T-cell (primary cell): ENCODE measurements around the gene DAPK2. TPM values are rescaled to one million over a fixed set of nuclear protein-coding genes. Genes with fewer than 3 reads are reported as not detected.
"Not testable (repeated sequence)": the region's sequence is repeated elsewhere in the genome, so short reads cannot be mapped to it uniquely, and the experiment has no call there.

Source experiments
- ATAC-seq, 4 experiments: fragments of 200-7000 bp in 3 of 4; fragments of 150-1000 bp in 1 of 4; cut with Tn5 transposase; replicated peaks in 1 of 4; 1 replicate in 3 of 4; 2 replicates in 1 of 4; pipeline ENCODE4 v1.10.0; 2021; ENCODE audit warnings: moderate library complexity in 3 of 4, mild to moderate bottlenecking in 2 of 4, moderate number of reproducible peaks in 1 of 4
- CTCF ChIA-PET, 2 donors: fragments of 300-600 bp; sonication (Branson Sonifier 250); formaldehyde crosslinking; loops; one replicate each; lab custom pipeline; 2022; ENCODE audit warnings: antibody characterized with exemption in 2 of 2; lab: Charles Lee
- POLR2A ChIA-PET, 2 donors: fragments of 300-600 bp; sonication (Branson Sonifier 250); formaldehyde crosslinking; loops; one replicate each; lab custom pipeline; 2022; ENCODE audit warnings: antibody characterized with exemption in 2 of 2; lab: Charles Lee
- DNase-seq, 35 experiments: peaks; one replicate each; pipeline versions ENCODE4 v3.0.0 to v3.0.0-alpha.2; 2013 to 2023
- H3K27ac ChIP-seq: one replicate; pipeline ENCODE4 v1.5.1; 2013; ENCODE audit warnings: low read length
- H3K27me3 ChIP-seq, 2 experiments: replicated peaks in 1 of 2; 1 replicate in 1 of 2; 2 replicates in 1 of 2; pipeline versions ENCODE4 v1.6.1 to v1.7.0; 2013; ENCODE audit warnings: low read length in 1 of 2, mixed read lengths in 1 of 2; ENCODE audit not compliant: control insufficient read depth in 2 of 2, insufficient read depth in 2 of 2; ENCODE audit errors: extremely low read depth in 1 of 2
- H3K36me3 ChIP-seq, 2 donors: 1 replicate in 1 of 2; 2 replicates in 1 of 2; pipeline versions ENCODE4 v1.6.1 to v1.7.0; 2013; ENCODE audit warnings: low read length in 1 of 2; ENCODE audit not compliant: control insufficient read depth in 2 of 2, insufficient read depth in 1 of 2; ENCODE audit errors: extremely low read depth in 1 of 2
- H3K4me1 ChIP-seq, 2 experiments: 1 replicate in 1 of 2; 2 replicates in 1 of 2; pipeline versions ENCODE4 v1.6.1 to v1.7.0; 2013; ENCODE audit warnings: low read length in 2 of 2, mixed read lengths in 1 of 2; ENCODE audit not compliant: insufficient read depth in 2 of 2, control insufficient read depth in 1 of 2; ENCODE audit errors: extremely low read depth in 1 of 2
- H3K4me3 ChIP-seq, 2 donors: 1 replicate in 1 of 2; 2 replicates in 1 of 2; pipeline versions ENCODE4 v1.5.1 to v1.7.0; 2013; ENCODE audit warnings: mild to moderate bottlenecking in 2 of 2, low read length in 1 of 2, moderate library complexity in 1 of 2; ENCODE audit not compliant: control insufficient read depth in 1 of 2; ENCODE audit errors: extremely low read depth in 1 of 2
- H3K9me3 ChIP-seq: 2 replicates; pipeline ENCODE4 v1.7.0; 2013
- H3K27ac Mint-ChIP-seq, 2 donors: one replicate each; pipeline ENCODE4 v1.8.0; 2020 to 2021; ENCODE audit warnings: mild to moderate bottlenecking in 2 of 2, mixed read lengths in 2 of 2
- H3K27me3 Mint-ChIP-seq, 2 donors: one replicate each; pipeline ENCODE4 v1.8.0; 2021 to 2022; ENCODE audit warnings: mixed read lengths in 2 of 2
- H3K36me3 Mint-ChIP-seq: one replicate; pipeline ENCODE4 v1.8.0; 2021; ENCODE audit warnings: mixed read lengths
- H3K4me1 Mint-ChIP-seq, 3 donors: one replicate each; pipeline ENCODE4 v1.8.0; 2020 to 2022; ENCODE audit warnings: mixed read lengths in 3 of 3, mild to moderate bottlenecking in 1 of 3
- H3K4me3 Mint-ChIP-seq, 3 donors: one replicate each; pipeline ENCODE4 v1.8.0; 2020 to 2022; ENCODE audit warnings: mild to moderate bottlenecking in 3 of 3, mixed read lengths in 3 of 3, moderate library complexity in 3 of 3
- H3K9me3 Mint-ChIP-seq, 3 donors: one replicate each; pipeline ENCODE4 v1.8.0; 2020 to 2022; ENCODE audit warnings: mixed read lengths in 3 of 3
- WGBS: methylation state at CpG from one replicate; pipeline ENCODE4 v1.1.5; 2013; ENCODE audit warnings: missing lambda C conversion rate; ENCODE audit not compliant: insufficient coverage; 5-methylcytosine and 5-hydroxymethylcytosine counted together
- total RNA-seq, 35 experiments: library from RNA in 6 of 35; stranded (reverse) in 6 of 35; fragments of 120-200 nt in 1 of 35; gene quantifications; one replicate each; pipeline versions ENCODE4 v1.2.1 to v1.2.4 and lab custom pipeline; 2013 to 2026

The DAPK2 gene
- total RNA-seq, 5 donors from 2014 or later (not counting 1 experiment from before 2014, with no cell fraction given): 0.78 to 23.5 (median 6.1) TPM

DNA sequence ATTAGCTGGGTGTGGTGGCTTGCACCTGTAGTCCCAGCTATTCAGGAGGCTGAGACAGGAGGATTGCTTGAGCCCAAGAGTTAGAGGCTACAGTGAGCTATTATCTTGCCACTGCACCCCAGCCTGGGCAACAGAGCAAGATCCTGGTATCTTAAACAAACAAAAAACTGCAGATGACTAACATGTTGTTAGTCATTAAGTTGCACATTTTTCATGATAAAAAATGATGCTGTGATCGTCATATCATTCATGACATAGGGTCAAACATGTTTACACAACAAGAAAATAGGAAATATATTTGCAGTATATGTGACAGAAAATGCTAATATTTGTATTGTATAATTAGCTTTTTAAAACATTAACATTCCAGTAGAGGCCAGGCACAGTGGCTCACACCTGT, 20.2 kb upstream of the DAPK2 start:
- ChIA-PET CTCF (interaction anchor here (0.9 to 4.7 kb wide), 7 partner anchors 56 to 523 kb away, joined by 3 to 109 read pairs (median 3); no protein-coding TSS in a partner anchor), POLR2A (interaction anchor here (0.7 to 1.3 kb wide), 3 partner anchors 12 to 1268 kb away, joined by 4 to 7 read pairs (median 5); no protein-coding TSS in a partner anchor)
- Histone ChIP-seq H3K27ac (no peak overlapping the region), H3K4me3 (no peak overlapping the region), H3K27me3 (peaks cover 0 to 2% of the 10 kb centered on the region in 2 experiments), H3K36me3 (peaks cover 0 to 6% of the 10 kb centered on the region in 2 donors), H3K4me1 (peaks cover 0 to 11% of the 10 kb centered on the region in 2 experiments), H3K9me3 (no peaks in the 10 kb centered on the region)
- no peak for DNase-seq
- peaks cover 0 to 9% (median 3%) of the 10 kb centered on the region in 3 donors for H3K4me1 Mint-ChIP-seq
- no peak overlapping the region for H3K27ac Mint-ChIP-seq
- H3K36me3 Mint-ChIP-seq: no peaks in the 10 kb centered on the region
- ATAC-seq: no peak
- H3K27me3 Mint-ChIP-seq: no peaks in the 10 kb centered on the region
- H3K9me3 Mint-ChIP-seq: no peaks in the 10 kb centered on the region
- WGBS: no CpG with 5 or more reads among the region's 1 CpG
- no peak overlapping the region for H3K4me3 Mint-ChIP-seq

DNA sequence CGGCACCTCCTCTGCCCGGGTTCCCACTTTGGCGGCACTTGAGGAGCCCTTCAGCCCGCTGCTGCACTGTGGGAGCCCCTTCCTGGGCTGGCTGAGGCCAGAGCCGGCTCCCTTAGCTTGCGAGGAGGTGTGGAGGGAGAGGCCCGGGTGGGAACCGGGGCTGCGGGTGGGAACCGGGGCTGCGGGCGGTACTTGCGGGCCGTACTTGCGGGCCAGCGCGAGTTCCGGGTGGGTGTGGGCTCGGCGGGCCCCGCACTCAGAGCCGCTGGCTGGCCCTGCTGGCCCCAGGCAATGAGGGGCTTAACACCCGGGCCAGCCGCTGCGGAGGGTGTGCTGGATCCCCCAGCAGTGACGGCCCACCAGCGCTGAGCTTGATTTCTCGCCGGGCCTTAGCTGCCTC, 14.4 kb upstream of the DAPK2 start:
- H3K27ac ChIP-seq: no peak overlapping the region
- ATAC-seq (no peak), DNase-seq (no peak)
- Mint-ChIP-seq H3K4me3 (no peak overlapping the region), H3K27me3 (no peaks in the 10 kb centered on the region), H3K4me1 (no peaks in the 10 kb centered on the region), H3K36me3 (no peaks in the 10 kb centered on the region), H3K27ac (no peak overlapping the region), H3K9me3 (no peaks in the 10 kb centered on the region)
- H3K4me3 ChIP-seq: no peak overlapping the region
- ChIA-PET POLR2A (no interaction called here), CTCF (no interaction called here)
- H3K4me1 ChIP-seq: no peaks in the 10 kb centered on the region
- H3K27me3 ChIP-seq: no peaks in the 10 kb centered on the region
- H3K36me3 ChIP-seq: no peaks in the 10 kb centered on the region
- 93% methylated on average over 28 of the region's 29 CpGs for WGBS
- H3K9me3 ChIP-seq: no peaks in the 10 kb centered on the region

DNA sequence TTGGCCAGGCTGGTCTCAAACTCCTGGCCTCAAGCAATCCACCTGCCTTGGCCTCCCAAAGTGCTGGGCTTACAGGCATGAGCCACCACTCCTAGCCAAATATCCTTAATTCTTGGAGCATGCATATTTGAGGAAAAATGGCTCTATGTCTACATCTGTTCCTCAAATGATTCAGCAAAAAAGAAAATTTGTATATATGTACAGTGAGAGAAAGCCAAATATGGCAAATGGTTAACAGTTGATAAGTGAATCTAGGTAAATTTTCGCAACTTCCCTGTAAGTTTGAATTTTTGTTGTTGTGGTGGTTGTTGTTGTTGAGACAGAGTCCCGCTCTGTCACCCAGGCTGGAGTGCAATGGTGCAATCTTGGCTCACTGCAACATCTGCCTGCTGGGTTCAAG, 12.8 kb upstream of the DAPK2 start:
- H3K36me3 ChIP-seq, H3K27ac ChIP-seq, H3K9me3 ChIP-seq, H3K4me3 ChIP-seq, H3K27me3 ChIP-seq, DNase-seq, POLR2A ChIA-PET, ATAC-seq, H3K36me3 Mint-ChIP-seq, H3K4me1 ChIP-seq, H3K4me1 Mint-ChIP-seq, H3K27me3 Mint-ChIP-seq, H3K9me3 Mint-ChIP-seq, H3K4me3 Mint-ChIP-seq, CTCF ChIA-PET, H3K27ac Mint-ChIP-seq: not testable (repeated sequence)
- 100% methylated on average over 1 of the region's 2 CpGs for WGBS

DNA sequence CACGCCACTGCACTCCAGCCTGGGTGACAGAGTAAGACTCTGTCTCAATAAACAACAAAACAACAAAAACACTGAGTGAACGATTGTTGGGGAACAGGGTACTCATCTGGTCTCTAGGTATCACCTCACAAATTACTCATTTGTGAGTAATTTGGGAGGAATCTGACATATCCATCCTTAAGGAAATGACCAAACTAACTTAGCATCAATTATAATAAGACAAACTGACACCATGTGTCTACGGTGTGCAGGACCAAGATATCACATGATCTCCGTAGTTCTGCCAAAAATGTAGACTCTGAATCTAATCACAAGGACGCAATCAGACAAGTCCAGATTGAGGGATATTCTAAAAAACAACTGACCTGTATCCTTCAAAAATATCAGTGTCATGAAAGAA, 12.0 kb upstream of the DAPK2 start:
- H3K27ac Mint-ChIP-seq: no peak overlapping the region
- ATAC-seq (no peak), DNase-seq (no peak)
- no peaks in the 10 kb centered on the region for H3K4me1 ChIP-seq
- H3K4me1 Mint-ChIP-seq: no peaks in the 10 kb centered on the region
- no peaks in the 10 kb centered on the region for H3K36me3 Mint-ChIP-seq
- CTCF ChIA-PET: no interaction called here
- no CpG with 5 or more reads among the region's 5 CpGs for WGBS
- H3K27ac ChIP-seq: no peak overlapping the region
- H3K9me3 Mint-ChIP-seq: no peaks in the 10 kb centered on the region
- H3K27me3 Mint-ChIP-seq: peaks cover 0 to 1% of the 10 kb centered on the region in 2 donors
- H3K4me3 ChIP-seq: no peak overlapping the region
- no peaks in the 10 kb centered on the region for H3K9me3 ChIP-seq
- POLR2A ChIA-PET: no interaction called here
- no peaks in the 10 kb centered on the region for H3K36me3 ChIP-seq
- H3K27me3 ChIP-seq: no peaks in the 10 kb centered on the region
- H3K4me3 Mint-ChIP-seq: no peak overlapping the region

DNA sequence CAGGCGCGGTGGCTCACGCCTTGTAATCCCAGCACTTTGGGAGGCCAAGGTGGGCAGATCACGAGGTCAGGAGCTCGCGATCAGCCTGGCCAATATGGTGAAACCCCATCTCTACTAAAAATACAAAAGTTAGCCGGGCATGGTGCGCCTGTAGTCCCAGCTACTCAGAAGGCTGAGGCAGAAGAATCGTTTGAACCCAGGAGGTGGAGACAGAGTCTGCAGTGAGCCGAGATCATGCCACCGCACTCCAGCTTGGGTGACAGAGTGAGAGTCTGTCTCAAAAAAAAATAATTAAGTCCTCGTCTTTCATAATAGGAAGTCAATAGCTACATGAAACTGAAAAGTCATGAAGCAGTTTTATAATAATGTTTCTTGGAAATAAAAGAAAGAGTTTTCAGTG, 7.4 kb upstream of the DAPK2 start:
- H3K4me1 Mint-ChIP-seq, H3K27ac ChIP-seq, H3K9me3 ChIP-seq, H3K27me3 Mint-ChIP-seq, H3K9me3 Mint-ChIP-seq, ATAC-seq, H3K4me3 Mint-ChIP-seq, H3K27me3 ChIP-seq, H3K4me1 ChIP-seq, POLR2A ChIA-PET, H3K4me3 ChIP-seq, H3K36me3 ChIP-seq, DNase-seq, H3K27ac Mint-ChIP-seq, H3K36me3 Mint-ChIP-seq: not testable (repeated sequence)
- CTCF ChIA-PET: interaction anchor here in 1 of 2 donors (0.6 kb wide), 1 partner anchor 162 kb away, joined by 3 read pairs; no protein-coding TSS in a partner anchor
- WGBS: 89% methylated on average over 9 of the region's 12 CpGs

DNA sequence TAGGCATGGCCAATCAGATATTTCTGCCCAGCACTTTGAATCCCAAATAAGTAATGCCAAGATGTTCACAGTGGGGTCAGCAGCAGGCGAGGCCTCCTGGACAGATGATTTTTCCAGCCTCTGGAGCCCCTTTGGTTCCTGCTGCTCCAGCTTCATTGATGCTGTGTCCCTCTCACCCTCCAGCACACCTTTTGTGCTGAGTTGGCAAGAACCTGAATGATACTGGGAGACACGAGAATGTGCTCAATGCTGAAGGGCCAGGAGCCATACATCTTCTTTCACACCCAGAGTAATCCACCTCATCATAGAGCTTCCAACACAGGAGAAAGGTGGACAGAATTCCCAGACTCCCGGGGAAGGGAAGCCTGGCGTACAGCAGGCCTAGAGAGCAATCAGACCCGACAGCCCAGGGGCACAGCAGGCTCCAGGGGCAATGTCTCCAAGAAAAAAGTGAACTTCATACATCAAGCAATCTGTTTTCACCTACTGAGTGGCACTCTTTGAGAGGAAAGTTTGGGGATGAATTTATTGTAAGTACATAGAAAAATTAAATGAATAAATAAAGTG, 6.7 kb upstream of the DAPK2 start:
- H3K36me3 Mint-ChIP-seq: no peaks in the 10 kb centered on the region
- no peaks in the 10 kb centered on the region for H3K4me1 ChIP-seq
- POLR2A ChIA-PET: no interaction called here
- ATAC-seq: no peak
- H3K27ac Mint-ChIP-seq: no peak overlapping the region
- peaks cover 5 to 6% of the 10 kb centered on the region in 2 donors for H3K27me3 Mint-ChIP-seq
- H3K27me3 ChIP-seq: peaks cover 0 to 13% of the 10 kb centered on the region in 2 experiments
- H3K4me3 ChIP-seq: no peak overlapping the region
- CTCF ChIA-PET: interaction anchor here in 1 of 2 donors (0.6 kb wide), 1 partner anchor 161 kb away, joined by 3 read pairs; no protein-coding TSS in a partner anchor
- H3K4me1 Mint-ChIP-seq: peaks cover 0 to 7% (median 0%) of the 10 kb centered on the region in 3 donors
- no peaks in the 10 kb centered on the region for H3K9me3 ChIP-seq
- no peak overlapping the region for H3K4me3 Mint-ChIP-seq
- 88% methylated on average over 2 of the region's 5 CpGs for WGBS
- no peaks in the 10 kb centered on the region for H3K36me3 ChIP-seq
- H3K9me3 Mint-ChIP-seq: no peaks in the 10 kb centered on the region
- no peak overlapping the region for H3K27ac ChIP-seq
- DNase-seq: no peak
